IPS-18c (cell line): ENCODE data around the gene STAT5A.
"Not testable (repeated sequence)": the region's sequence is repeated elsewhere in the genome, so short reads cannot be mapped to it uniquely, and the experiment has no call there.

Experiments used
- H3K4me3 ChIP-seq: 2 replicates; pipeline ENCODE4 v1.7.0; 2013; ENCODE audit warnings: low read depth, mild to moderate bottlenecking, low read length, moderate library complexity; ENCODE audit not compliant: insufficient read depth
- H3K9me3 ChIP-seq: one replicate; pipeline ENCODE4 v1.6.1; 2013; ENCODE audit warnings: mild to moderate bottlenecking, low read length, moderate library complexity; ENCODE audit not compliant: control insufficient read depth, insufficient read depth

STAT5A gene

DNA sequence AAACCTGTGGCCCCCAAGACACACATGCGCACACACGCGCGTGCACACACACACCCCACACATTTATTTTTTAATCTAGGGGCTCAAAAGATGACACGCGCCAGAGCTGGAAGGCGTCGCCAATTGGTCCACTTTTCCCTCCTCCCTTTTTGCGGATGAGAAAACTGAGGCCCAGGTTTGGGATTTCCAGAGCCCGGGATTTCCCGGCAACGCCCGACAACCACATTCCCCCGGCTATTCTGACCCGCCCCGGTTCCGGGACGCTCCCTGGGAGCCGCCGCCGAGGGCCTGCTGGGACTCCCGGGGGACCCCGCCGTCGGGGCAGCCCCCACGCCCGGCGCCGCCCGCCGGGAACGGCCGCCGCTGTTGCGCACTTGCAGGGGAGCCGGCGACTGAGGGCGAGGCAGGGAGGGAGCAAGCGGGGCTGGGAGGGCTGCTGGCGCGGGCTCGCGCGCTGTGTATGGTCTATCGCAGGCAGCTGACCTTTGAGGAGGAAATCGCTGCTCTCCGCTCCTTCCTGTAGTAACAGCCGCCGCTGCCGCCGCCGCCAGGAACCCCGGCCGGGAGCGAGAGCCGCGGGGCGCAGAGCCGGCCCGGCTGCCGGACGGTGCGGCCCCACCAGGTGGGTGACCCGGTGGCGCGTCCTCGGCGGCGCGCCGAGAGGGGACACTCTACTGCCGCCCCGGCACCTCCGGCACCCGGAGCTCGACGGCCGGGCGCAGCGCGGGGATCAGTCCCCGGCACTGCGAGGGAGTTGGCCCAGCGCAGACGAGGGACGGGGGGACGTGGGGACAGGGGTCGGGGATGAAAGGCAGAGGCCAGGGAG is at the start of gene STAT5A:
Gene STAT5A (plus strand): TSS at position 522 of the 826 bp plus-strand sequence. CDS start 914 bp downstream, outside the sequence.
- Histone ChIP-seq H3K9me3 (no peaks in the 10 kb centered on the region), H3K4me3 (peak within 1 kb of the TSS; percentile 63)

DNA sequence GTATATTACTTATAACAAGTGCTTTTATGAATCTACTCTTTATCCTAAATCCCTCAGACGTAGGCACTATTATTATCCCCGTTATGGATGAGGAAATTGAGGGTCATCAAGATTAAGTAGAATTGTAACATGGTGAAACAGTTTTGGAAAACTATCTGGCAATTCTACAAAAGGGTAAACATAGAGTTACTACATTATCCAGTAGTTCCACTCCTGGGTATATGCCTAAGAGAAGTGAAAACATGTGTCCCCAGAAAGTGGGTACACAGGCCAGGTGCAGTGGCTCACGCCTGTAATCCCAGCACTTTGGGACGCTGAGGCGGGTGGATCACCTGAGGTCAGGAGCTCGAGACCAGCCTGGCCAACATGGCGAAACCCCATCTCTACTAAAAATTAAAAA is 48.7 kb upstream of the STAT5A start:
- H3K4me3 ChIP-seq, H3K9me3 ChIP-seq: not testable (repeated sequence)

DNA sequence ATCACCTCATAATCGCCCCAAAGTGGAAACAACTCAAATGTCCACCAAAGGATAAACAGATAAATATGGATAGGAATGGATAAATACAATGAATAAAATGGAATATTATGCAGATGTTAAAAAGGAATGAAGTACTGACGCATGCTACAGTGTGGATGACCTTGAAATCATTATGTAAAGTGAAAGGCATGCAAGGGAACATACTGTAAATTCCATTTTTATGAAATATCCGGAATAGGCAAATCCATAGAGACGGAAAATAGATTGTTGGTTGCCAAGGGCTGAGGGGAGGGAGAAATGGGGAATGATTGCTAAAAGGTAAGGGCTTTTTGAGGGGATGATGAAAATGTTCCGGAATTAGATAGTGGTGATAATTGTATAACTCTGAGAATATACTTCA is 48.1 kb upstream of the STAT5A start:
- no peak overlapping the region for H3K4me3 ChIP-seq
- no peaks in the 10 kb centered on the region for H3K9me3 ChIP-seq

DNA sequence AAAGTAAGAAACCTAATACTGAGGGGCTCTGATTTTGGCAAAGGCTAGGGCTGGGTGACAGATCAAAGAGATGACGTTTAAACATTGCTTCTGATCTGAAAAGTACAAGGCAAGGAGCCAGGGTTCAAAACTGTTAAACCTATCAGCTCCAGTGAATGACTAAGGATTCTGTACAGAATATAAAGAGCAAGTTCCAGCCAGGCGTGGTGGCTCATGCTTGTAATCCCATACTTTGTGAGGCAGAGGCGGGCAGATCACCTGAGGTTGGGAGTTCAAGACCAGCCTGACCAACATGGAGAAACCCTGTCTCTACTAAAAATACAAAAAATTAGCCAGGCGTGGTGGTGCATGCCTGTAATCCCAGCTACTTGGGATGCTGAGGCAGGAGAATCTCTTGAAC is 47.4 kb upstream of the STAT5A start:
- not testable (repeated sequence) for H3K9me3 ChIP-seq, H3K4me3 ChIP-seq

DNA sequence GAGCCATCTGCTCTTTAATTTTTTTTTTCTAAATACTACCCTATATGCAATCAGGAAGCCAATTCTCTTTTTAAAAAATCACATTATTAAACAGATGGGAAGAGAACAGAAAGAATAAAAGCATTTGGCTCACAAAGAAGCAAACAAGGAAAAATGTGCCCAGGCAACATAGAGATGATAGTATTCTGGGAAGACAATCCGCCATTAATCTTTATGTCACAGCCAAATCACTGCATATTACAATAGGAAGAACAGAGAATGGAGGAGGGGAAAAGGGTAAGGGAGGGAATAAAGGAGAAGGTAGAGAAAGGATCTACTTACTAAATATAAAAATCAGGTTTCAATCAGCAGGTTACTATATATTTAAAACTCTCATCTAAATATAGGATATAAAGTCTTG is 46.4 kb upstream of the STAT5A start:
- H3K4me3 ChIP-seq, result no peak overlapping the region
- no peaks in the 10 kb centered on the region for H3K9me3 ChIP-seq

DNA sequence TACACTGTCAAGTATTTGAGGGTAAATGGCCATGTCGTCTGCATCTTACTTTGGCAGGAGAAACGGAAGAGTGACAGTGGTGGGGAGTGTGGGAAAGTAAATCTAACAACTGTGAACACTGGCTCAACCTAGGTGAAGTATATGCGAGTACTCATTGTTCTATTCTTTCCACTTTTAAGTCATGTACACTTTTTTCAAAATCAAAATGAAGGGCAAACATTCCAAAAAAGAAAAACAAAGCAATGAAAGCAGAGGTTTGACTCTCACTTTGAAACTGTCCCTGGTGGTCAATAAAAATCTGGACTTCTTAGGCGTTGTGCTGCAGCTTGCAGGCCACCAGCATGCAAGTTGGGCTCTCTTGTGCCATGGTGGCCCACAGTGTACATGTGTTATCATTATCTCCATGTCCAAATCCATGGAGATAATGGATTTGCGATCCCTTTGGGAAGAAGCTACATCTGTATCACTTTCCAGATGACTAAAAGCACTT is 44.8 kb upstream of the STAT5A start:
- no peaks in the 10 kb centered on the region for H3K9me3 ChIP-seq
- no peak overlapping the region for H3K4me3 ChIP-seq

DNA sequence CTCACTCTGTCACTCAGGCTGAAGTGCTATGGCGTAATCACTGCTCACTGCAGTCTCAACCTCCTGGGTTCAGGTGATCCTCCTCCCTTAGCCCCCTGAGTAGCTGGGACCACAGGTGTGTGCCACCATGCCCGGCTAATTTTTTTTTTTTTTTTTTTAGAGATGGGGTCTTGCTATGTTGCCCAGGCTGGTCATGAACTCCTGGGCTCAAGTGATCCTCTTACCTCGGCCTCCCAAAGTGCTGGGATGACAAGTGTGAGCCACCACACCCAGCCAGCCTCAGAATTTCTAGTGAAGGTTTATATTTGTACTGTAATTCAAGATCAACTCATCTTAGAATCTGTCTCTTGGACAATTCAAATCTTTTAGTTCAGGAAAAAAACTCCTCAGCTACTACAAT is 44.2 kb upstream of the STAT5A start:
- H3K4me3 ChIP-seq, H3K9me3 ChIP-seq: not testable (repeated sequence)

DNA sequence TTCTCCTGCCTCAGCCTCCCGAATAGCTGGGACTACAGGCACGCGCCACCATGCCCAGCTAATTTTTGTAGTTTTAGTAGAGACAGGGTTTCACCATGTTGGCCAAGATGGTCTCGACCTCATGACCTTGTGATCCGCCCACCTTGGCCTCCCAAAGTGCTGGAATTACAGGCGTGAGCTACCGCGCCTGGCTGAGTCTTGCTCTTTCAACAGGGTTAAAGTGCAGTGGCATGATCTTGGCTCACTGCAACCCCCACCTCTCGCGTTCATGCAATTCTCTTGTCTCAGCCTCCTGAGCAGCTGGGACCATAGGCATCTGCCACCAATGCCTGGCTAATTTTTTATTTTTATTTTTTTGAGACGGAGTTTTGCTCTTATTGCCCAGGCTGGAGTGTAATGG is 43.1 kb upstream of the STAT5A start:
- H3K9me3 ChIP-seq, H3K4me3 ChIP-seq: not testable (repeated sequence)

DNA sequence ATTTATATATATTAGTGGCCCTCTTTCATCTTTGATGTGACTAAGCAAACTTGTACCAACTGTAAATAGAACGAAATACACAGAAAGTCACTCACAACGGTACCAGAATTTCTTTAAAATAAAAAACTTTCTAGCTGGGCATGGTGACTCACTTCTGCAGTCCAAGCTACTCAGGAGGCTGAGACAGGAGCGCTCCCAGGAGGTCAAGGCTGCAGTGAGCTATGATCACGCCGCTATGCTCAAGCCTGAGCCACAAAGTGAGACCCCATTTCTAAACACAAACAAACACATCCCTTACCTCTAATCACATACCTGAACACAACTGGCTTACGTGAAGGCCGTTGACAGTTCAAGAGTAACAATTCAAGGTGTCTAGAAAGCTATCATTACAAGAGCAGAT is 41.8 kb upstream of the STAT5A start:
- Histone ChIP-seq H3K4me3 (no peak overlapping the region), H3K9me3 (no peaks in the 10 kb centered on the region)

DNA sequence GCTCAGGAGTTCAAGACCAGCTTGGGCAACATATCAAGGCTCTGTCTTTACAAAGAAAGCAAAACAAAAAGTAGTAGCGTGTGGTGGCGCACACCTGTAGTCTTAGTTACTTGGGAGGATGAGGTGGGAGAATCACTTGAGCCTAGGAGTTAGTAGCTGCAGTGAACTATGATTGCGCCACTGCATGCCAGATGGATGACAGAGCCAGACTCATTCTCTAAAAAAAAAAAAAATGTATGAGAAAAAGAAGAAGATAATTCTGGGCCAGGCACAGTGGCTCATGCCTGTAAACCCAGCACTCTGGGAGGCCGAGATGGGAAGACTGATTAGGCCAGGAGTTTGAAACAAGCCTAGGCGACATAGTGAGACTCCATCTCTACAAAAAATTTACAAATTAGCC is 40.6 kb upstream of the STAT5A start:
- Histone ChIP-seq H3K9me3 (no peaks in the 10 kb centered on the region), H3K4me3 (no peak overlapping the region)

DNA sequence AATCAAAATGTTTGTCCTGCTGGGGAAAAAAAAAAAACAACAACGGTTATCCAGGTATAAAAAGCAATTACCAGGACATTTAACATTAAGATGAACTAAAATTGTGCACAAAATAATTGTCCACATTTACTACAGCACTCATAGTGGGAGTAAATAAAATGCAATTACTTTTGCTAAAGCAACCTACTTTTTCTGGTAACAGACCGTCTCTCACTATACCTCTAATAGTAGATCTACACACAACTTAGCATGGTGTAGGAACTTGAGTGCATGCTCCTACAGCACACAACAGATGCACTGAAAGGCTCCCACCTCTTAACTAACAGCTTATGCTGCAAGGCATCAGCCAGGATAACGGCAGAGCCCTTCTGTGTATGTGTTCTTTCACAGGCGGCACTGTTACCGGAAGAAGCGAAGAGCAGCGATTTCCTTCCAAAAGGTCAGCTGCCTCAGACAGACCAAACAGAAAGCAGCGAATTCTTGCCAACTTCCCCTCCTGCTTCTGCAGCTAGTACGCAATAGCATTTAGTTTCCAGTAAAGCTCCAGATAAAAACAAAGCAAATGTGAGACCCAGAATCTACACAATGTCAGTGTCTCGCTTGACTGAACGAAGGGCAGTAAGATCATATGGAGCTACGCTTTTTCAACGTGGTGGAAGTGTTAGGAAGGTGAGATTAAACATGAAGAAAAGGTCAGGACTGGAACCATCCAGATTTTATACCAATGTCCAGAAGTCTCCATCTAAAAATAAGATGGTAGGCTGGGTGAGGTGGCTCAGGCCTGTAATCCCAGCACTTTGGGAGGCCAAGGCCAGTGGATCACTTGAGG is 39.7 kb upstream of the STAT5A start:
- no peaks in the 10 kb centered on the region for H3K9me3 ChIP-seq
- no peak overlapping the region for H3K4me3 ChIP-seq

DNA sequence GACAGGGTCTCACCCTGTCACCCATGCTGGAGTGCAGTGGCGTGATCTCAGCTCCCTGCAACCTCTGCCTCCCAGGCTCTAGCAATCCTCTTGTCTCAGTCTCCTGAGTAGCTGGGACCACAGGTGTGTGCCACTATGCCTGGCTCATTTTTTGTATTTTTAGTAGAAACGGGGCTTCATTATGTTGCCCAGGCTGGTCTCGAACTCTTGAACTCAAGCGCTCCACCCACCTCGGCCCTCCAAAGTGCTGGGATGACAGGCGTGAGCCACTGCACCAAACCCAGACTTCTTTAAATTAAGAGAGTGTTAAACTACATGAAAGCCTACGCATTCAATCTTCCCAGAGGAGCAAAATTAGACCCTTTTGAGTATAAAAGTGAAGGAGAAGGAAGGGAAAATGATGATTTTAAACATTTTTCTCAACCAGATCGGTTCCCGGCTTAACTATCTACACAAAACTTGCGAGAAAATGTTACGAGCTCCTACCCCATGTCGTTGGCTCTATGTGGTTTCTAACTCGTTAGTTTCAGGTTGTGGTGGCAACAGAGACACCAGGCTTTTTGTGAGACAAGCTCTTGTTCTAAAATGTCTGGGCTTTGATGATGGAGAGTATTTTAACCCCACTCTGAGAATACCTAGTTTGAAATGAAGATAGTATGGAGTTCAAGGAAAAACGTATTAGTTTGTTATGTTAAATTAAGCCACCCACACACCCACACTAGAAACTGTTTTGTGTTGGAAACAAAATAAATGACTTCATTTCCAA is 38.4 kb upstream of the STAT5A start:
- H3K4me3 ChIP-seq, result no peak overlapping the region

DNA sequence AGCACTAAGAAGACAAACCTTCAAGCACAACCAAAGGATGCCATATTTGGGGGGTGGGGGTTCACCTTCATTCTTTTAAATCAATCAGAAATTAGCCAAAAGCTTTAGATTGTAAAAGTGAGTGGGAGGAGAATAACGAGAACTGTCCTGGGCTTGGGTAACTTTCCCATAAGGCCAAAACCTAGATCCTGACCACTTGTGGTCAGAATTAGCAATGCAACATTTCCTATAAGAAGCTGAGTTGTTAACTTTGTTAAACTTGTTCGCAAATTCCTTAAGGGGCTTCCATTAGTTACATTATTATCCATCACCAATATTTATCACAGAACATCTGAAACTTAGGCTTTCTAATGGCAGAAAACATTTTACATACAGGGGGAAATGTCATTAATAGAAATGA is 37.2 kb upstream of the STAT5A start:
- Histone ChIP-seq H3K4me3 (no peak overlapping the region), H3K9me3 (no peaks in the 10 kb centered on the region)

More for the DNA sequence above, 38.4 kb upstream of the STAT5A start:
- no peaks in the 10 kb centered on the region for H3K9me3 ChIP-seq

DNA sequence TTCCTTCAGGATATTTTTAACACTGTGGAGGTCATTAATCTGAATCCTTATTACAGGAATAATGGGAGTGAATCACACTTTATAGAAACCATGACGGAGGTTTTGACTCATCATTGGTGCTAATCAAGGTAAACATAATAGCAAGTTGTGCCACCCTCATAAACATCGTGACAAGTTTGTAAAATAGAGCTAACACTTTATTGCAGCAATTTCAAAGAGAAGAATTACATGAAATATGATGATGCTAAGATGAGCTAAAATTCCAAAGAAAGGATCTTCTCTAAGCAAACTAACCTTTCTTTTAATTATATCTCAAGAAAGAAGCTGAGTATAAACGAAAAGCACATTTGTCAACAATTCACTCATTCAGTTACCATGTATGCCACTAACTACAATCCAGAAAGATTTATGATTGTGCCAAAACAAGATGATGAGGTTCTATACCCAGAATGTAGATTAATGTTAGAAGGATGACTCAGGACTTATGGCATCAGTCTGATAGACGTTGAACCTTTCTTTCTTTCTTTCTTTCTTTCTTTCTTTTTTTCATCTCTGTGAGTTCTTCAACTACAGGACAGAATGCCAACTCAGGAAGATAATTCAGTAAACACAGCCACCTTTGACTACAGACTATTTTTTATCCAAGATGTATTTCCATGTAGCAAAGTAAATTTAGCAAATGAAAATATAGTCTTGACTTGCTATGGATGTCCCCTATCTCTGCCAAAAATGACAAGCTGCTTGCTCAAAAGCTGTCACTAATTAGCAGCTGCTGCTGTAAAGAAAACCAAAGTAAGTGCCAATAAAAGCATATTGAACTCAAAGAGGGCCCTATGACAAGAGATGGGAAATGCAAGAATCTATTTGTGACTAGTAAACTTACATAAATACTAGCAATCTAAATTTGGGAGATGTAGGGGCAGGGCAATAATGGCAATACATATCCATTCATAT is 35.4 kb upstream of the STAT5A start:
- Histone ChIP-seq H3K9me3 (no peaks in the 10 kb centered on the region), H3K4me3 (no peak overlapping the region)

DNA sequence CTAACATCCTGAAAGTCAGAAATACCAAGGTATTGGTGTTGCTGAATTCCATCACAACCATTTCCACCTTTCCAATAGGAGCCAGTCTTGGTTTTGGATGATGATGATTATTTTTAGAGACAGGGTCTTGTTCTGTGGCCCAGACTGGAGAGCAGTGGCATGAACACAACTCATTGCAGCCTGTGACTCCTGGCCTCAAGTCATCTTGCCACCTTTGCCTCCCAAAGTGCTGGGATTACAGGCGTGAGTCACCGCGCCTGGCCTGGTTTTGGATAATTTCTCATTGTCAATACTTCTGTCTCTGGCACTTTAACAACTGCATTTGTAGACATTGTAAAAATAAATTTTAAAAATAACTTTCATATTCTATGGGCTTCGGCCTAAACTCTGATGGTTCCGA is 34.7 kb upstream of the STAT5A start:
- Histone ChIP-seq H3K4me3 (no peak overlapping the region), H3K9me3 (no peaks in the 10 kb centered on the region)

DNA sequence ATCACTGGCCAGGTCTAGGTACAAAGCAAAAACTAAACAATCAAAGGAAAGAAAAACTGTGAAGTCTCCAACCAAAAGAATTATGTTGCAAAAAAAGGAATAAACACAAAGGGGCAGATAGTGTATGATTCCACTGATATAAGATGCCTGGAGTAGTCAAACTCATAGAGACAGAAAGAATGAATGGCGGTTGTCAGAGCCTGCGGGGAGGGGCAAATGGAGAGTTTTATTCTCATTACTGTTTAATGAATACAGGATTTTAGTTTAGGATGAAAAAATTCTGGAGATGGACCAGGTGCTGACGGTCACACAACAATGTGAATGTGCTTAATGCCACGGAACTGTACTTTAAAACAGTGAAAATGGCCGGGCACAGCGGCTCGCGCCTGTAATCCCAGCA is 32.9 kb upstream of the STAT5A start:
- Histone ChIP-seq H3K4me3 (no peak overlapping the region), H3K9me3 (no peaks in the 10 kb centered on the region)

DNA sequence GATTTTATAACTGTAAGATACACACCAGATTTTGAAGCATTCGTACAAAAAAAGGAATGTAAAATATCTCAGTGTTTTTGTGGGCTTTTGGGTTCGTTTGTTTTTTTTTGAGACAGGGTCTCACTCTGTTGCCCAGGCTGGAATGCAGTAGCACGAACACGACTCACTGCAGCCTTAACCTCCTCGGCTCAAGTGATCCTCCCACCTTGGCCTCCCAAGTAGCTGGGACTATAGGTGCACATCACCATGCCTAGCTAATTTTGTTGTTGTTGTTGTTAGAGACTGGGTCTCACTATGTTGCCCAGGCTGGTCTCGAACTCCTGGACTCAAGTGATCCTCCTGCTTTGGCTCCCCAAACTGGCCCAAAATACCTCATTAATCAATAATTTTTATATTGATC is 28.0 kb upstream of the STAT5A start:
- Histone ChIP-seq H3K9me3 (no peaks in the 10 kb centered on the region), H3K4me3 (no peak overlapping the region)
